Large intestine (tissue), 3 donors: Measurements from ENCODE around the gene AQP9. TPM values are rescaled to one million over a fixed set of nuclear protein-coding genes. Genes with fewer than 3 reads are reported as not detected.
A peak's percentile ranks its signal among the peaks of the same experiment; 100 is the strongest.

Experiments
- DNase-seq, 2 donors: peaks; one replicate each; pipeline versions ENCODE4 v3.0.0 to v3.0.0-alpha.2; 2013
- H3K27ac ChIP-seq: one replicate; pipeline ENCODE4 v1.5.1; 2013; ENCODE audit warnings: low read length
- H3K27me3 ChIP-seq: 2 replicates; pipeline ENCODE4 v1.6.1; 2013; ENCODE audit warnings: low read length; ENCODE audit not compliant: control insufficient read depth, insufficient read depth
- H3K36me3 ChIP-seq: 2 replicates; pipeline ENCODE4 v1.6.1; 2013; ENCODE audit warnings: low read length; ENCODE audit not compliant: control insufficient read depth, insufficient read depth
- H3K4me1 ChIP-seq: one replicate; pipeline ENCODE4 v1.6.1; 2013; ENCODE audit warnings: low read length; ENCODE audit not compliant: control insufficient read depth, insufficient read depth
- H3K4me3 ChIP-seq: one replicate; pipeline ENCODE4 v1.5.1; 2013; ENCODE audit warnings: low read length
- H3K9me3 ChIP-seq: one replicate; pipeline ENCODE4 v1.6.1; 2013; ENCODE audit warnings: mild to moderate bottlenecking, low read depth, low read length, moderate library complexity; ENCODE audit not compliant: control insufficient read depth
- WGBS: methylation state at CpG from one replicate; pipeline ENCODE4 v1.1.5; 2013; ENCODE audit warnings: low lambda C conversion rate; ENCODE audit not compliant: insufficient coverage; 5-methylcytosine and 5-hydroxymethylcytosine counted together
- polyA plus RNA-seq: library from polyadenylated mRNA; unstranded; fragments of 120-200 nt; gene quantifications from one replicate; pipeline ENCODE4 v1.2.1, GENCODE V29; 2013

AQP9 gene
- polyA plus RNA-seq, 1 donor = 0.27 TPM

DNA sequence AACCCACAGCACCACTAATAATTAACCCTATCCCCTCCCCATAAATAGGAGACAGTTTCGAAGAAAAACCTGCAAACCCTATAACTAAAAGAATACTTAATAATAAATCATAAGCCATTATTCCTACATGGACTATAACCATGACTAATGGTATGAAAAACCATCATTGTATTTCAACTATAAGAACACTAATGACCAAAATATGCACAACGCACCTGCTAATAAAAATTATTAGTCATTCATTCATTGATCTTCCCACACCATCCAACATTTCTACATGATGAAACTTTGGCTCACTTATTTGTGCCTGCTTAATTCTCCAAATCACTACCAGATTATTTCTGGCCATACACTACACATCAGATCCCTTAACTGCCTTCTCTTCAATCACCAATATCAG is 16.6 kb downstream of the AQP9 start:
- Histone ChIP-seq H3K36me3 (no peaks in the 10 kb centered on the region), H3K4me1 (no peaks in the 10 kb centered on the region), H3K27ac (no peak overlapping the region), H3K9me3 (no peaks in the 10 kb centered on the region), H3K4me3 (no peak overlapping the region), H3K27me3 (peaks cover 11% of the 10 kb centered on the region)
- DNase-seq = no peak
- 100% methylated on average over 1 of the region's 2 CpGs for WGBS

DNA sequence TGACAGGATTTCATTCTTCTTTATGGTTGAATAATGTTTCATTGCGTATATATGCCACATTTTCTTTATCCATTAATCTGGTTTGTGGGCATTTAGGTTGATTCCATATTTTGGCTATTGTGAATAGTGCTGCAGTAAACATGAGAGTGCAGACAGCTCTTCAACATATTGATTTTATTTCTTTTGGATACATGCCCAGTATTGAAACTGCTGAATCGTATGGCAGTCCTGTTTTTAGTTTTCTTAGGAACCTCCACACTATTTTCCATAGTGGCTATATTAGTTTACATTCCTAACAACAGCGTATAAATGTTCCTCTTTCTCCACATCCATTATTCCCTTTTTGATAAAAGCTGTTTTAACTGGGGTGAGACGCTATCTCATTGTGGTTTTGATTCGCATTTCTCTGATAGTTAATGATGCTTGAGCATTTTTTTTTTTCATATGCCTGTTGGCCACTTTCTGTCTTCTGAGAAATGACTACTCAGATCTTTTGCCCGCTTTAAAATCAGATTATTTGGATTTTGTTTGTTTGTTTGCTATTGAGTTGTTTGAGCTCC is 21.7 kb downstream of the AQP9 start:
- no peak overlapping the region for H3K27ac ChIP-seq
- no peak overlapping the region for H3K4me3 ChIP-seq
- 89% methylated on average over 3 of the region's 6 CpGs for WGBS
- no peaks in the 10 kb centered on the region for H3K9me3 ChIP-seq
- no peaks in the 10 kb centered on the region for H3K4me1 ChIP-seq
- DNase-seq = no peak
- peaks cover 26% of the 10 kb centered on the region for H3K27me3 ChIP-seq
- H3K36me3 ChIP-seq = no peaks in the 10 kb centered on the region

DNA sequence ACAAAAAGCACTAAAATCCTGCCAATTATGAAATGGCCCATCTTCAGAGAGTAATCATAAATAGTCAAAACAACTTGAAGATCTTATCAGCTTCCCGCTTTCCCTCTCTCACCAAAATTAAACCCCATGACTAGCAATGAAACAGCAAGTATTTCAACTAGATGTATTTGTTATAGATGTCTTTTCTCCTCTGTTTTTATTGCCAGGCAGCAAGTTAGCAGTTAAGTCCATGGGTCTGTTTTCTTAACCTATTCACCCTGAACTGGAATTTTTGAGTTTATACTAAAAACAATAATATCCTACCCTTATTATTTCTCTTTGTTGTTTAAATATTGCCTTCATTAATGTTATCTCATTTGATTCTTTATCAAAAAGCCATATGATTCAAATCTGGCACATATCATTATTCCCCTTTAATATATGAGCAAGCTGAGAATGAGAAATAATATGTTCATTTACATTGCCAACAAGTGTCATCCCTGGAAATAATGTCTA is 23.3 kb downstream of the AQP9 start:
- Histone ChIP-seq H3K27me3 (peaks cover 26% of the 10 kb centered on the region), H3K36me3 (no peaks in the 10 kb centered on the region), H3K4me1 (no peaks in the 10 kb centered on the region), H3K9me3 (no peaks in the 10 kb centered on the region), H3K4me3 (no peak overlapping the region), H3K27ac (no peak overlapping the region)
- no peak for DNase-seq
- whole genome bisulfite sequencing = 67% methylated on average over 1 of the region's 1 CpG

DNA sequence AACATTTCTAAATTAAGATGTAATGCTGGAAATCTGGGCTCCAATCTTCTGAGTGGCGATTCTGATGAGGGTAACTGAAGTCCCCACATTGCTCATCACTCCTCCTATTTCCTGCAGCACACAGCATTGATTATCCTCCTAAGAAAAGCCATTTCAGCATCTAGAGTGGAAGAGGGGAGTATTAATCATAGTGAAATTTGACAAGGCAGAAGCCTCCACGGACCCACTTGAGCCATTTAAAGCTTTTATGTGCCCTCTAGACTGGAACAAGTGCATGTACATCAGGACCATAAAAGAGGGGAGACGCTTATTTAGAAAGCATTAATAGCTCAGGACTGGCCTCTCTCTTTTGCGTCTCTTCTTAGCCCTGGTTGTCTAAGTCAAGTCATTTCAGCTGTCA is 25.8 kb downstream of the AQP9 start:
- DNase-seq = no peak
- Histone ChIP-seq H3K9me3 (no peaks in the 10 kb centered on the region), H3K4me3 (no peak overlapping the region), H3K4me1 (no peaks in the 10 kb centered on the region), H3K36me3 (no peaks in the 10 kb centered on the region), H3K27me3 (peaks cover 24% of the 10 kb centered on the region), H3K27ac (no peak overlapping the region)
- WGBS = 60% methylated on average over 1 of the region's 4 CpGs

DNA sequence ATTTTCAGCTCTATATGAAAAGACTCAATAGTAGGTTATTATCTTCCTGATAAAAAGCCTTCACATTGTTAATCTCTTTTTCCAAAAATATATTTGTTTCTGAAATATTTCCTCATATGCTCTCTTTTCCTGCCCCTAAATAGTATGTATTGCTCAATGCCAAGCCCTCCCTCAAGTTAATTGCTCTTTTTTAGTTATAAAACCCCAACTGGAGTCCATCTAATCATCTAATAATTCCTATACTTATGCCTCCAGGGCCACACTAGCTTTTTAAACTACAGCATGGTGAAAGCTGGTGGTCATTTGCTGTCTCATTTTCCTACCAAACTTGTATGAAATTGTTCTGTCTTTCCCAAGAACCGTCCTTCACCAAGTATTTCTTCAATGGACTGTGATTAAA is 26.7 kb downstream of the AQP9 start:
- no CpG with 5 or more reads among the region's 1 CpG for WGBS
- peaks cover 24% of the 10 kb centered on the region for H3K27me3 ChIP-seq

DNA sequence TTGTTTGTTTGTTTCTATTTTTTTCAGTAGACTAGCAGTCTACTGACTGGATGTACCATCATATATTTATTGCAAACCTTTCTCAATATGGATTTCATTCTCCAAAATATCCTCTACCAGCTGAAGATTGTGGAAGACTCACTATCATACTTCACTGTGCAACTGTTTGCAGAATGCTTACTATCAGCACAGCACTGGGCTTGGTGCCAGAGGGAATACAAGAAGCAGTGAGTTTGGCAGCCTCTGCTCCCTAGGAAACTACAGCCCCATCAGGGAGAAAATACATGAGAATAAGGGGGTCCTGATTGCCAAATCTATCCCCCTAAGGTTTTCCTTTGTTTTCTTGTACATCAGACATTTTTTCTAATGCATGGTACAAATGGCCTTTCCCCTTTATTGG is 27.5 kb downstream of the AQP9 start:
- H3K36me3 ChIP-seq = no peaks in the 10 kb centered on the region
- H3K27me3 ChIP-seq = peaks cover 25% of the 10 kb centered on the region
- peak; percentile 4 to 6 for DNase-seq
- no peaks in the 10 kb centered on the region for H3K9me3 ChIP-seq
- H3K4me1 ChIP-seq = no peaks in the 10 kb centered on the region
- no peak overlapping the region for H3K27ac ChIP-seq
- no peak overlapping the region for H3K4me3 ChIP-seq

More for the DNA sequence above, 26.7 kb downstream of the AQP9 start:
- H3K36me3 ChIP-seq = no peaks in the 10 kb centered on the region
- DNase-seq = no peak
- H3K4me3 ChIP-seq = no peak overlapping the region
- H3K9me3 ChIP-seq = no peaks in the 10 kb centered on the region
- H3K4me1 ChIP-seq = no peaks in the 10 kb centered on the region
- H3K27ac ChIP-seq = no peak overlapping the region

DNA sequence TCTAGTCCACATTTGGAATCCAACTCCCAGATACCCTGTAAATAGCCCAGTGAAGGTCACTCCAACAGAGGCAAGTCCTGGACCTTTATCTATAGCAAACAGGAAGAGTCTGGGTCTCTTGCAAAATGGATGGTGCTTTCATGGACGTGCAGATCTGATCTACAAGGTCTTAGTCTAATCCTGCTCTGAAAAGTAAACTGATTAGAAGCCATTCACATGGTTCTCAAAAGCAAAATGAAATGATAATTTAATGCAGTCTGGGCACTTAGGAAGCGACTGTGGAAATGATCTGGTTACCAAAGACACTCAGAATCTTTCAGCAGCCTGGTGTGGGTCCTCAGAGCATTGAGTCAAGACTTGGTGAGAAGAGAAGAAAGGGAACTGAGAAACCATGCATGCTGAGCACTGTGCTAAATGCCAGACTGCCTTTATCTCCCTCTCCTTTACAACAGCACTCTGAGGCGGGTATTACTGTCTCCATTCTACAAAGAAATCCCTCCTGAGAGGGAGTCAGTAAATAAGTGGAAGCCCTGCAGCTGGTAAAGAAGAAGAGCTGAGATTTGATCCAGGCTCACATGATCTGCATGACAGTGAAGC is 29.0 kb downstream of the AQP9 start:
- H3K36me3 ChIP-seq = no peaks in the 10 kb centered on the region
- no peak overlapping the region for H3K27ac ChIP-seq
- no peak overlapping the region for H3K4me3 ChIP-seq
- no peaks in the 10 kb centered on the region for H3K4me1 ChIP-seq
- H3K27me3 ChIP-seq = peaks cover 18% of the 10 kb centered on the region
- no CpG with 5 or more reads among the region's 3 CpGs for WGBS
- no peaks in the 10 kb centered on the region for H3K9me3 ChIP-seq
- DNase-seq = no peak

DNA sequence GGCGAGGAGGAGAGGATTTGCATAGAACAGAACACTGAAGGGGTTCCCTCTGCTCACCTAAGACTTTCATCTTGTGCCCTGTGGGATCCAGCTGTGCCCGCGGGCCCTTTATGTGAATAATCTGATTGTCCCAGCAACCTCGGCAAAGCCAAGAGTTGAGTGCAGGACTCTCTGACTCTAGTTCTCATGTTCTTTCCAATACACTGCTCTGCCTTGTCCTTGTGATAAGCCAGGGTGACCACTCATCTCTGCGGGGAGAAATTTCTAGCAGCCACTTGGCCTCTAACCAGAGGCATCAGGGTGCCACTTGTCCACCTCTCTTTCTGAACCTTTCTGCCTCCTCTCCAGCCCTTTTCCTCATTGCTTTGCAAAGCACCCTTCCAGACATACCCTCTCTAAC is 31.8 kb downstream of the AQP9 start:
- no CpG with 5 or more reads among the region's 5 CpGs for WGBS
- no peaks in the 10 kb centered on the region for H3K36me3 ChIP-seq
- peaks cover 11% of the 10 kb centered on the region for H3K27me3 ChIP-seq
- no peak overlapping the region for H3K27ac ChIP-seq
- H3K4me1 ChIP-seq = no peaks in the 10 kb centered on the region
- no peaks in the 10 kb centered on the region for H3K9me3 ChIP-seq
- DNase-seq = no peak
- H3K4me3 ChIP-seq = no peak overlapping the region

DNA sequence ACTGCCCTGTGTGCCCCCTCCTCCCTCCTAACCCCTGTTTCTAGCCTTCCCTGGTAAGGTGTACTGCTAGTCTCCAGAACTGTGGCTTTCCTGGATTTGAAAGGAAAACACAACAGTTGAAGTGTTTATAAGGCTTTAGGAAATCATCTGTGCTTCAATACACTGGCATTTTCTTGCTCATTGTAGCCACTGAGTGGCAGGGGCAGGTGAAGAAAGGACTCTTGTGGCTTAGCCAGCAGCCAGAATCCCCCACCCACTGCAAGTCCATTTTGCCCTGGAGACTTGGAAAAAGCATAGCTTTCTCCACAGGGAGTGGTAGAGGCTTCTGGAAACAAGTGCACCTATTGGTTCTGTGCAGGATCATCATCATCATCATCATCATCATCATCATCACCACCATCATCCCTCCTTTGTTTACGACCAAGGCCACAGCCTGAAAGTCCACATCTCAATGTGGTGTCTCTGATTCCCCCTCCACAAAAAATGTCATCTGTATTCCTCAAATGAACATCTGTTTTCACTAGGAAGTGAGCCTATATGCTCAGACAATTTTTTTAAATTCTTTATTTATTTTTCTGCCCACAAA is 33.4 kb downstream of the AQP9 start:
- Histone ChIP-seq H3K4me1 (no peaks in the 10 kb centered on the region), H3K27ac (no peak overlapping the region), H3K9me3 (no peaks in the 10 kb centered on the region), H3K27me3 (peaks cover 16% of the 10 kb centered on the region), H3K36me3 (no peaks in the 10 kb centered on the region), H3K4me3 (no peak overlapping the region)
- 100% methylated on average over 1 of the region's 1 CpG for WGBS
- no peak for DNase-seq

DNA sequence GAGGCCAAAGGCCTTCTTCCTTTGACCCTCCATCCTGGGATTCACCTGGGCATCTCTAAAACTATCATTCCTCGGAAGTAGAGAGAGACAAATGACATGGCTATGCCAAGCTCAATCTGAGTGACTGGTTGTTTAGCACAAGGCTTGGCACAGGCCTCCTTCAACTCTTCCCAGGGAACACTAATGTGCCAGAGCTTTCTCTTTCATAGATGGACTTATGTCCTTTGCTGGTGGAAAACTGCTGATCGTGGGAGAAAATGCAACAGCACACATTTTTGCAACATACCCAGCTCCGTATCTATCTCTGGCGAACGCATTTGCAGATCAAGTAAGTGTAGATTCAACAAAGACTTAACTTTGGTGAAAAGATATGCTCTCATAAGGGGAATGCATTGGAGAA is 36.5 kb downstream of the AQP9 start:
- H3K36me3 ChIP-seq = no peaks in the 10 kb centered on the region
- no peak overlapping the region for H3K4me3 ChIP-seq
- peaks cover 12% of the 10 kb centered on the region for H3K27me3 ChIP-seq
- WGBS = 83% methylated on average over 1 of the region's 5 CpGs
- no peaks in the 10 kb centered on the region for H3K4me1 ChIP-seq
- H3K27ac ChIP-seq = no peak overlapping the region
- no peaks in the 10 kb centered on the region for H3K9me3 ChIP-seq
- DNase-seq = no peak

DNA sequence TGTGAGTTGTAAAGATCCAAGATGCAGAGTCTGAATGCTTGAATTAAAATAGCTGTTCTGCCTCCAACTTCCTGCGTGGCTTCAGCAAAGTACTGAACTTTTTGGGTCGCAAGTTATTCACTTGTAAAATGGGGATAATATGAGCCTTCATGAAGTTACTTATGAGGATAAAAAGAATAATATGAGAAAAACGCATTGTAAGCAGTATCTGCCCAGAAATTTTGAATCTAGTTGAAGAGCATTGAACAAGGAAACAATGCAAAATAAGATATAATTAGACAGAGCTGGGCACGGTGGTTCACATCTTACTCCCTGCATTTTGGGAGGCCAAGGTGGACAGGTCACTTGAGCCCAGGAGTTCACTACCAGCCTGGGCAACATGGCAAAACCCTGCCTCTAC is 37.8 kb downstream of the AQP9 start:
- 96% methylated on average over 3 of the region's 4 CpGs for WGBS
- H3K27me3 ChIP-seq = peaks cover 8% of the 10 kb centered on the region
- H3K36me3 ChIP-seq = no peaks in the 10 kb centered on the region
- H3K4me1 ChIP-seq = no peaks in the 10 kb centered on the region
- H3K27ac ChIP-seq = no peak overlapping the region
- no peak for DNase-seq
- no peak overlapping the region for H3K4me3 ChIP-seq
- H3K9me3 ChIP-seq = no peaks in the 10 kb centered on the region
